Measurements from ENCODE around the gene TCF4.

GRCh38 chr18:55262021-55262560 lies 325.9 kb downstream of the TCF4 start:
- TF ChIP-seq CTCF (IDR thresholded peaks at IDR 0.05): no peak
- no peak for TF ChIP-seq POLR2A (IDR thresholded peaks at IDR 0.05)
